ENCODE measurements around the gene SIL1.

GRCh38 chr5:138926257-138926656 lies 271.9 kb downstream of the SIL1 start:
- TF ChIP-seq POLR2A (IDR thresholded peaks at IDR 0.05) (no peak), CTCF (IDR thresholded peaks at IDR 0.05) (no peak), POLR2AphosphoS5 (IDR thresholded peaks at IDR 0.05) (no peak)
